GM12873 (cell line): ENCODE results near the gene LRP2.

Experiments used
- TF ChIP-seq, protein P1 (sequence below): IDR thresholded peaks from 2 replicates; pipeline ENCODE4 v1.5.1; 2012; ENCODE audit warnings: low read depth, mild to moderate bottlenecking, moderate library complexity, low read length, control low read depth; ENCODE audit not compliant: insufficient read depth; ENCODE audit errors: missing control alignments

Gene LRP2

GRCh38 chr2:169222665-169223064, 139.7 kb downstream of the LRP2 start:
- TF ChIP-seq, protein P1, sequence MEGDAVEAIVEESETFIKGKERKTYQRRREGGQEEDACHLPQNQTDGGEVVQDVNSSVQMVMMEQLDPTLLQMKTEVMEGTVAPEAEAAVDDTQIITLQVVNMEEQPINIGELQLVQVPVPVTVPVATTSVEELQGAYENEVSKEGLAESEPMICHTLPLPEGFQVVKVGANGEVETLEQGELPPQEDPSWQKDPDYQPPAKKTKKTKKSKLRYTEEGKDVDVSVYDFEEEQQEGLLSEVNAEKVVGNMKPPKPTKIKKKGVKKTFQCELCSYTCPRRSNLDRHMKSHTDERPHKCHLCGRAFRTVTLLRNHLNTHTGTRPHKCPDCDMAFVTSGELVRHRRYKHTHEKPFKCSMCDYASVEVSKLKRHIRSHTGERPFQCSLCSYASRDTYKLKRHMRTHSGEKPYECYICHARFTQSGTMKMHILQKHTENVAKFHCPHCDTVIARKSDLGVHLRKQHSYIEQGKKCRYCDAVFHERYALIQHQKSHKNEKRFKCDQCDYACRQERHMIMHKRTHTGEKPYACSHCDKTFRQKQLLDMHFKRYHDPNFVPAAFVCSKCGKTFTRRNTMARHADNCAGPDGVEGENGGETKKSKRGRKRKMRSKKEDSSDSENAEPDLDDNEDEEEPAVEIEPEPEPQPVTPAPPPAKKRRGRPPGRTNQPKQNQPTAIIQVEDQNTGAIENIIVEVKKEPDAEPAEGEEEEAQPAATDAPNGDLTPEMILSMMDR = no peak

GRCh38 chr2:169221745-169222369, 140.5 kb downstream of the LRP2 start:
- TF ChIP-seq, protein P1 = peak; percentile 34

GRCh38 chr2:169210917-169211316, 151.4 kb downstream of the LRP2 start:
- TF ChIP-seq, protein P1 = no peak

- TF ChIP-seq, protein P1 = no peak
These were observed 154.3 kb downstream of the LRP2 start for GRCh38 chr2:169208026-169208425.

DNA sequence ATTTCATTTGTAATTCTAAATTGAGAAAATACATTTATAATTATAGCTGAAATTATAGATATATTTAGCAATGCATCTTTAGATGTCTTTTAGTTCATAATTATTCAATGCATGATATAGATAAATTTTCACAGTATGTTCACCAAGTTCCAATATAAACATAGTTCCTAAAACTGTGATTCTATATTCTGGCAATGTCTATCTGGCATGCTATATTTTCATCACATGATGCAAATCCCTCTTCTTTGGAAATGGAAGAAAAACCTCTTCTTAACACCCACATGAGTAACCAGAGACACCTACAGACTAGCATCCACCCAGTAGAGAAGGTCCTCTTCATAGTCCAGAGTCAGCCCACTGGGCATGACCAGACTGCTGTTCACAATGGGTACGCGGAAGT, 157.2 kb downstream of the LRP2 start:
- TF ChIP-seq, protein P1 = no peak

DNA sequence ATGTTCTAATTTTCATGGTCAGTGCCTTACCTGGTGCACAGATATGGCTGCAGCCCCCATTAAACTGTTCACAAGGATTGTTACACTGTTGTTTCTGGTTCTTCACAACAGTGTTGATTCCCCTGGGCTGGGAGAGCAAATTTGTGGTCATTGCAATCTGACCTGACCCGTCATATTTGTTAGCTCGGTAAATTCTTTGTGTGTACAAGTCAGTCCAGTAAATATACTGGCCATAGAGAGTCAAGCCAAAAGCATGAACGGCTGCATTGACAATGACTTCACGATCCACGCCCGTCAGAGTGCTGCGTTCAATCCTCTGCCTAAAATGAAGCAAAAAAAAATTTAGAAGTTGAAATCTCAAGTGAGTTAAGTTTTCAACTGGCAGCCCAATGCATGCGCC, 158.4 kb downstream of the LRP2 start:
- TF ChIP-seq, protein P1 = no peak

GRCh38 chr2:169200756-169201155, 161.6 kb downstream of the LRP2 start:
- TF ChIP-seq, protein P1 = no peak
